ENCODE data around the gene INTS13. TPM values are rescaled to one million over a fixed set of nuclear protein-coding genes. Genes with fewer than 3 reads are reported as not detected.
"Not testable (repeated sequence)": the region's sequence is repeated elsewhere in the genome, so short reads cannot be mapped to it uniquely, and the experiment has no call there.

Gene INTS13
- total and polyA plus RNA-seq, 2 donors (not counting 3 experiments of a cell fraction or from before 2014, with no cell fraction given): 8.7 to 35.9 TPM

GRCh38 chr12:26961803-26962202 is 24.0 kb upstream of the INTS13 start:
- POLR2A ChIA-PET: no interaction called here
- CTCF ChIA-PET: interaction anchor here (1.2 kb wide), 1 partner anchor 54 kb away, joined by 4 read pairs; no protein-coding TSS in a partner anchor

GRCh38 chr12:26961391-26961790 is 23.6 kb upstream of the INTS13 start:
- H4K20me1 ChIP-seq (replicated peaks; ENCODE audit: control insufficient read depth, extremely low read depth, insufficient read depth, low read length); H3K4me1 ChIP-seq (ENCODE audit: control insufficient read depth, extremely low read depth, insufficient read depth, low read length); DNase-seq (ENCODE audit: low read depth, low spot score); FAIRE-seq; POLR2A ChIA-PET; dilution Hi-C loops (cut with MboI; ENCODE audit: extremely low pct_ligation_motif_present, low sequenced_read_pairs); H3K79me2 ChIP-seq (ENCODE audit: control insufficient read depth, insufficient read depth, low read length); H3K9ac ChIP-seq (replicated peaks; ENCODE audit: extremely low read depth, insufficient read depth, low read length); CTCF ChIA-PET; BruUV-seq (replicated peaks); H3K27me3 ChIP-seq (ENCODE audit: control insufficient read depth in 2 of 2, insufficient read depth in 2 of 2, low read length in 2 of 2); H3K4me3 ChIP-seq (replicated peaks in 1 of 3; ENCODE audit: insufficient read depth in 1 of 3, low read depth in 1 of 3, low read length in 3 of 3); H3K9me1 ChIP-seq (replicated peaks; ENCODE audit: control insufficient read depth, extremely low read depth, insufficient read depth, low read length); H2AFZ ChIP-seq (ENCODE audit: low read depth, low read length); H3K9me3 ChIP-seq (replicated peaks; ENCODE audit: control insufficient read depth, insufficient read depth, low read length); H3K27ac ChIP-seq (ENCODE audit: insufficient read depth, low read depth, low read length); H3K4me2 ChIP-seq (ENCODE audit: insufficient read depth, low read length); intact Hi-C loops (cut with micrococcal nuclease): not testable (repeated sequence)
- peaks cover 4 to 15% of the 10 kb centered on the region in 2 experiments for H3K36me3 ChIP-seq (ENCODE audit: control insufficient read depth in 2 of 2, extremely low read depth in 1 of 2, insufficient read depth in 2 of 2, low read length in 2 of 2)

More at GRCh38 chr12:26961803-26962202, 24.0 kb upstream of the INTS13 start:
- no peak for TF ChIP-seq EZH2 (IDR thresholded peaks at IDR 0.05; ENCODE audit: borderline replicate concordance, low read depth, low read length, severe bottlenecking)
- no peak for TF ChIP-seq MYC (IDR thresholded peaks at IDR 0.05; ENCODE audit: low read depth, low read length)
- no peak for TF ChIP-seq POLR2A (IDR thresholded peaks at IDR 0.05; ENCODE audit: low read depth, low read length)
- TF ChIP-seq GATA2 (IDR thresholded peaks at IDR 0.05; ENCODE audit: insufficient read depth, insufficient read length, low read depth, low read length): no peak
- TF ChIP-seq MAX (IDR thresholded peaks at IDR 0.05; ENCODE audit: insufficient read depth, insufficient read length): no peak
- TF ChIP-seq JUN (IDR thresholded peaks at IDR 0.05; ENCODE audit: borderline replicate concordance, insufficient read depth, insufficient read length, low read depth): no peak
- TF ChIP-seq FOS (IDR thresholded peaks at IDR 0.05; ENCODE audit: borderline replicate concordance, insufficient read depth, low read length): no peak
- no peak for TF ChIP-seq POLR2AphosphoS5 (IDR thresholded peaks at IDR 0.05; ENCODE audit: insufficient read depth, low read depth, low read length)
- TF ChIP-seq CTCF (IDR thresholded peaks at IDR 0.05; ENCODE audit: extremely low read depth in 1 of 2, insufficient read depth in 1 of 2, low read depth in 1 of 2, low read length in 2 of 2): no peak
- intact Hi-C loops (cut with micrococcal nuclease) (no loop called here), dilution Hi-C loops (cut with MboI; ENCODE audit: extremely low pct_ligation_motif_present, low sequenced_read_pairs) (no loop called here)
- Histone ChIP-seq H4K20me1 (replicated peaks; ENCODE audit: control insufficient read depth, extremely low read depth, insufficient read depth, low read length) (peaks cover 3% of the 10 kb centered on the region), H3K9me3 (replicated peaks; ENCODE audit: control insufficient read depth, insufficient read depth, low read length) (no peaks in the 10 kb centered on the region), H3K9me1 (replicated peaks; ENCODE audit: control insufficient read depth, extremely low read depth, insufficient read depth, low read length) (no peaks in the 10 kb centered on the region), H3K27me3 (ENCODE audit: control insufficient read depth in 2 of 2, insufficient read depth in 2 of 2, low read length in 2 of 2) (no peaks in the 10 kb centered on the region), H3K27ac (ENCODE audit: insufficient read depth, low read depth, low read length) (no peak overlapping the region), H3K36me3 (ENCODE audit: control insufficient read depth in 2 of 2, extremely low read depth in 1 of 2, insufficient read depth in 2 of 2, low read length in 2 of 2) (peaks cover 5 to 11% of the 10 kb centered on the region in 2 experiments), H3K9ac (replicated peaks; ENCODE audit: extremely low read depth, insufficient read depth, low read length) (no peak overlapping the region), H3K4me1 (ENCODE audit: control insufficient read depth, extremely low read depth, insufficient read depth, low read length) (no peaks in the 10 kb centered on the region), H2AFZ (ENCODE audit: low read depth, low read length) (no peak overlapping the region), H3K79me2 (ENCODE audit: control insufficient read depth, insufficient read depth, low read length) (no peaks in the 10 kb centered on the region), H3K4me2 (ENCODE audit: insufficient read depth, low read length) (no peak overlapping the region), H3K4me3 (replicated peaks in 1 of 3; ENCODE audit: insufficient read depth in 1 of 3, low read depth in 1 of 3, low read length in 3 of 3) (no peak overlapping the region)
- no TSS peak for BruUV-seq (replicated peaks)
- no peak for DNase-seq (ENCODE audit: low read depth, low spot score)
- FAIRE-seq: no peak

Measured in endothelial cell of umbilical vein (primary cell).